AG09309 (cell line): Measurements from ENCODE around the gene SMPDL3A.

Source experiments
- DNase-seq: peaks from one replicate; pipeline ENCODE4 v3.0.0-alpha.2; 2010; ENCODE audit warnings: low read depth
- H3K4me3 ChIP-seq: 2 replicates; pipeline ENCODE4 v1.5.1; 2011; ENCODE audit warnings: mild to moderate bottlenecking, low read depth, low read length, moderate library complexity; ENCODE audit not compliant: control insufficient read depth
- TF ChIP-seq, protein P1 (sequence below): IDR thresholded peaks from 2 replicates; pipeline ENCODE4 v1.5.1; 2011; ENCODE audit warnings: mild to moderate bottlenecking, low read depth, low read length, inconsistent platforms; ENCODE audit not compliant: insufficient read depth, control insufficient read depth; ENCODE audit errors: missing control alignments

The SMPDL3A gene

GRCh38 chr6:122778302-122778701 is 10.8 kb upstream of the SMPDL3A start:
- DNase-seq: no peak
- TF ChIP-seq, protein P1, sequence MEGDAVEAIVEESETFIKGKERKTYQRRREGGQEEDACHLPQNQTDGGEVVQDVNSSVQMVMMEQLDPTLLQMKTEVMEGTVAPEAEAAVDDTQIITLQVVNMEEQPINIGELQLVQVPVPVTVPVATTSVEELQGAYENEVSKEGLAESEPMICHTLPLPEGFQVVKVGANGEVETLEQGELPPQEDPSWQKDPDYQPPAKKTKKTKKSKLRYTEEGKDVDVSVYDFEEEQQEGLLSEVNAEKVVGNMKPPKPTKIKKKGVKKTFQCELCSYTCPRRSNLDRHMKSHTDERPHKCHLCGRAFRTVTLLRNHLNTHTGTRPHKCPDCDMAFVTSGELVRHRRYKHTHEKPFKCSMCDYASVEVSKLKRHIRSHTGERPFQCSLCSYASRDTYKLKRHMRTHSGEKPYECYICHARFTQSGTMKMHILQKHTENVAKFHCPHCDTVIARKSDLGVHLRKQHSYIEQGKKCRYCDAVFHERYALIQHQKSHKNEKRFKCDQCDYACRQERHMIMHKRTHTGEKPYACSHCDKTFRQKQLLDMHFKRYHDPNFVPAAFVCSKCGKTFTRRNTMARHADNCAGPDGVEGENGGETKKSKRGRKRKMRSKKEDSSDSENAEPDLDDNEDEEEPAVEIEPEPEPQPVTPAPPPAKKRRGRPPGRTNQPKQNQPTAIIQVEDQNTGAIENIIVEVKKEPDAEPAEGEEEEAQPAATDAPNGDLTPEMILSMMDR: no peak

DNA sequence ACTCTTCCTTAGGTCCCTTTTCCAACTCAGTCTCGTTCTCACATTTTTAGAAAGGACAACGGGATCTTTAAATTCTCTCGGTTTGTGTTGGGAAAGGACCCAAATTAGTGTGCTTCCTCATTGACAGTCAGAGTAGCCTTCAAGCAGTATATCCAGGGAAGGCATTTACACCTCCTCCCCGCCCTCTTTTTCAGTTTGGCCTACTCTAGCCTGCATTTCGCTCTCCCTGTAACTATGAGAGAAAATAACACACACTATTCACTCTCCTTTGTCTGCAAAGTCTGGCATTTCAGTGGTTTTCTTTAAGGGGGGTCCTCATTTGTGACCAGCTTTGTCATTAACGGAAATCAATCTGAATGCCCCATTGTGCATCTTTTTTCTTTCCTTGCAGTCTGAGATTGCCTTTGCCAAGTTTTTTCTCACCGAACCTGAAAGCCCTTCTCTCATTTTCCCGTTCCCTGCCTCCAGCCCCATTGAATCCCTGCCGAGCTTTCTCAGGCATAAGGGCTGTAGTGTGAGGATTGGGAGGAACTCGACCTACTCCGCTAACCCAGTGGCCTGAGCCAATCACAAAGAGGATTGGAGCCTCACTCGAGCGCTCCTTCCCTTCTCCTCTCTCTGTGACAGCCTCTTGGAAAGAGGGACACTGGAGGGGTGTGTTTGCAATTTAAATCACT is 9.9 kb upstream of the SMPDL3A start:
- DNase-seq: no peak
- TF ChIP-seq, protein P1: no peak
- H3K4me3 ChIP-seq: no peak overlapping the region

More at GRCh38 chr6:122778302-122778701, 10.8 kb upstream of the SMPDL3A start:
- no peak overlapping the region for H3K4me3 ChIP-seq

GRCh38 chr6:122779667-122780066 is 9.4 kb upstream of the SMPDL3A start, which contains the start of gene FABP7:
Gene FABP7, plus strand, starts transcription at chr6:122779716. Its CDS starts 79 bp downstream, at chr6:122779795.
- DNase-seq: no peak
- TF ChIP-seq, protein P1: no peak
- no peak within 1 kb of the TSS for H3K4me3 ChIP-seq

DNA sequence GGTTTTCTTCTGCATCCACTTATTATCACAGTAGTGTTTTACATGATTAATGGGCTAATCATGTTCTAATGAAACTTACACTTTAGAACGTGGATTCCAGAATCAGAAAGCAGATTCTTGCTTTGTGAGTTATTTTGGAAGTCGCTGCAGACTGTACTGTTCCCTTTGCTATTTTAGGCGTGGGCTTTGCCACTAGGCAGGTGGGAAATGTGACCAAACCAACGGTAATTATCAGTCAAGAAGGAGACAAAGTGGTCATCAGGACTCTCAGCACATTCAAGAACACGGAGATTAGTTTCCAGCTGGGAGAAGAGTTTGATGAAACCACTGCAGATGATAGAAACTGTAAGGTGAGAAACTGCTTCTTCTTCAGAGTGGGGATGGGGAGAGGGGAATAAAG is 8.9 kb upstream of the SMPDL3A start:
- TF ChIP-seq, protein P1: no peak

DNA sequence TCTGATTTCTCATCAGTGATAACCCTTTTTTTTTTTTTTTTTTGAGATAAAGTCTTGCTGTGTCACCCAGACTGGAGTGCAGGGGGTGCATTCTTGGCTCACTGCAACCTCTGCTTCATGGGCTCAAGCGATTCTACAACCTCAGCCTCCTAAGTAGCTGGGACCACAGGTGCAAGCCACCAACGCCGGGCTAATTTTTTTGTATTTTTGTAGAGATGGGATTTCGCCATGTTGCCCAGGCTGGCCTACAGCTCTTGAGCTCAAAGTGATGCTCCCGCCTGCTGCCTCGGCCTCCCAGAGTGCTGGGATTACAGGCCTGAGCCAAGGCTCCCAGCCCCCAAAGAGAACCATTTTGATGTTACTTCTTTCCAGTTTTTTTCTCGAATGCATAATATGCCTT is 7.3 kb upstream of the SMPDL3A start:
- DNase-seq: no peak
- TF ChIP-seq, protein P1: no peak
- H3K4me3 ChIP-seq: no peak overlapping the region

More for the DNA sequence above, 8.9 kb upstream of the SMPDL3A start:
- H3K4me3 ChIP-seq: no peak overlapping the region
- DNase-seq: no peak

DNA sequence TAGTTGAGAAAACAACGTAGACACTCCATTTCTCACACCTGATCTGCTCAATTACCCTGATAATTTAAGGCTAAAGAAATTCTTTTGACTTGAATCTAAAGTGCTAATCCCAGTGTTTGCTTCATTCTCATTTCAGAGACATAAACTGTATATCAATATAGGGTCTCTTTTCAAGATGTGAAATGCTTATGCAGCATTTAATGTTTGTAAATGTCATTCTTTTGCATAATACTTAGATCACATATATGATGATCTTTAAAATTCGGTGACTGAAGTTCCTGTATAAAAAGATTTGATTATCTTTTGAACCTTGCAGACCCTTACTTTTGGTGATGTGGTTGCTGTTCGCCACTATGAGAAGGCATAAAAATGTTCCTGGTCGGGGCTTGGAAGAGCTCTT is 5.7 kb upstream of the SMPDL3A start:
- TF ChIP-seq, protein P1: no peak
- DNase-seq: no peak

DNA sequence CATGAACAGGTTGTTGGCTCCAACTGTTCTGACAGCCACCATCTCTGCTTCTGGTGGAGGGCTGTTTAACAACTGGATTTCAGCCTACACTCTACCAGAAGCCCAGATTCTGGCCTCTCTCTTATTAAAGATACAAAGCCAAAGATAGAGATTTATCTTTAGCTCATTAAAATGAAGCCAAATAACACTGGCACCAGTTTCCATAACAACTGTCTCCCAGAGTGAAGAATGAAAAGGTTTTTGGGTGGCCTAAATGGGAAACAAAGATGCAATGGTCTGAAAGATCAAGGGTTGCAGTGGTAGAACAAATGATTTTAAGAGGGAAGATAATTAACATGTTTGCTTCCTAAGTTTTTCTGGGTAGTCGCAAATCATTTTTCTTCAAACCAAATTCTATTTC is 3.2 kb upstream of the SMPDL3A start:
- H3K4me3 ChIP-seq: no peak overlapping the region
- TF ChIP-seq, protein P1: no peak
- DNase-seq: no peak

More for the DNA sequence above, 5.7 kb upstream of the SMPDL3A start:
- no peak overlapping the region for H3K4me3 ChIP-seq
